Renal cortical epithelial cell (primary cell): ENCODE data around the gene CAMTA2. TPM values are rescaled to one million over a fixed set of nuclear protein-coding genes. Genes with fewer than 3 reads are reported as not detected.

Experiments
- DNase-seq: peaks from one replicate; pipeline ENCODE4 v3.0.0-alpha.2; 2011; ENCODE audit warnings: low read depth
- total RNA-seq: library from RNA; depleted of rRNA; stranded (reverse); fragments of >200 nt; gene quantifications from 2 replicates; pipeline ENCODE4 v1.2.3, GENCODE V29; 2014

The CAMTA2 gene
- total RNA-seq, 1 donor from 2014 or later: 37.9 TPM

- no peak for DNase-seq
Observed at GRCh38 chr17:5002121-5002788, 14.8 kb upstream of the CAMTA2 start.

GRCh38 chr17:5000237-5000639 is 12.8 kb upstream of the CAMTA2 start:
- DNase-seq: no peak

GRCh38 chr17:4999430-5000093 is 12.1 kb upstream of the CAMTA2 start:
- no peak for DNase-seq

- DNase-seq: no peak
Observed at GRCh38 chr17:4998732-4999429, 11.4 kb upstream of the CAMTA2 start.

GRCh38 chr17:4998027-4998731 is 10.7 kb upstream of the CAMTA2 start:
- DNase-seq: no peak

- DNase-seq: peak; percentile 62
Observed at GRCh38 chr17:4997302-4998026, 10.0 kb upstream of the CAMTA2 start, which contains the start of the genes INCA1 and KIF1C. INCA1 (minus strand) TSS chr17:4997522; CDS start chr17:4994437, 3,085 bp downstream. KIF1C (plus strand) TSS chr17:4997950; CDS start chr17:5000247, 2,297 bp downstream.

- no peak for DNase-seq
Observed at GRCh38 chr17:4994081-4994595, 6.7 kb upstream of the CAMTA2 start.

- DNase-seq: no peak
Observed at GRCh38 chr17:4987767-4988567, 492 bp upstream of the CAMTA2 start.

- no peak for DNase-seq
Observed at GRCh38 chr17:4986403-4986802, 1.1 kb downstream of the CAMTA2 start.

- DNase-seq: no peak
Observed at GRCh38 chr17:4982305-4982704, 5.2 kb downstream of the CAMTA2 start.

GRCh38 chr17:4980644-4981216 is 6.7 kb downstream of the CAMTA2 start:
- DNase-seq: peak; percentile 45

- DNase-seq: no peak
Observed at GRCh38 chr17:4978726-4979125, 8.7 kb downstream of the CAMTA2 start.

- no peak for DNase-seq
Observed at GRCh38 chr17:4974115-4974670, 13.3 kb downstream of the CAMTA2 start.

- DNase-seq: no peak
Observed at GRCh38 chr17:4973256-4974114, 14.0 kb downstream of the CAMTA2 start.

GRCh38 chr17:4972752-4973151 is 14.7 kb downstream of the CAMTA2 start:
- no peak for DNase-seq

GRCh38 chr17:4972322-4972721 is 15.2 kb downstream of the CAMTA2 start:
- no peak for DNase-seq

- no peak for DNase-seq
Observed at GRCh38 chr17:4971826-4972225, 15.6 kb downstream of the CAMTA2 start.

GRCh38 chr17:4970273-4970672 is 17.2 kb downstream of the CAMTA2 start:
- DNase-seq: no peak
